Stimulated activated CD8-positive, alpha-beta memory T cell treated with anti-CD3 and anti-CD28 coated beads, Interleukin-12 subunit alpha, Interleukin-12 subunit beta, amount 100 ng/mL, for 1 hour (primary cell): ENCODE results near the gene SPATA3.

Experiments used
- DNase-seq: peaks from one replicate; pipeline ENCODE4 v3.0.0-alpha.2; 2020; ENCODE audit warnings: low read depth

Gene SPATA3

GRCh38 chr2:230968921-230969658, 26.8 kb upstream of the SPATA3 start:
- DNase-seq, result no peak

- no peak for DNase-seq
Measured at GRCh38 chr2:230969659-230970015, 26.3 kb upstream of the SPATA3 start.

GRCh38 chr2:230972046-230972445, 23.9 kb upstream of the SPATA3 start:
- DNase-seq, result no peak

GRCh38 chr2:230974096-230974913, 21.6 kb upstream of the SPATA3 start:
- DNase-seq, result peak; percentile 45

- no peak for DNase-seq
Measured at GRCh38 chr2:230975927-230976326, 20.0 kb upstream of the SPATA3 start.

- DNase-seq, result no peak
Measured at GRCh38 chr2:230976671-230977171, 19.2 kb upstream of the SPATA3 start.

GRCh38 chr2:230980468-230980867, 15.5 kb upstream of the SPATA3 start:
- no peak for DNase-seq

GRCh38 chr2:230981704-230982103, 14.2 kb upstream of the SPATA3 start:
- no peak for DNase-seq

- DNase-seq, result no peak
Measured at GRCh38 chr2:230982126-230982525, 13.8 kb upstream of the SPATA3 start.

- no peak for DNase-seq
Measured at GRCh38 chr2:230982528-230982927, 13.4 kb upstream of the SPATA3 start.

GRCh38 chr2:230983566-230983965, 12.4 kb upstream of the SPATA3 start:
- DNase-seq, result no peak

GRCh38 chr2:230984393-230985220, 11.3 kb upstream of the SPATA3 start:
- no peak for DNase-seq

GRCh38 chr2:230985519-230986231, 10.2 kb upstream of the SPATA3 start:
- no peak for DNase-seq

- DNase-seq, result no peak
Measured at GRCh38 chr2:230986520-230987136, 9.3 kb upstream of the SPATA3 start.

GRCh38 chr2:230987137-230988020, 8.5 kb upstream of the SPATA3 start:
- DNase-seq, result peak; percentile 71

GRCh38 chr2:230989731-230990130, 6.2 kb upstream of the SPATA3 start:
- no peak for DNase-seq

- no peak for DNase-seq
Measured at GRCh38 chr2:230990131-230990898, 5.6 kb upstream of the SPATA3 start.

- no peak for DNase-seq
Measured at GRCh38 chr2:230990899-230991150, 5.1 kb upstream of the SPATA3 start.

GRCh38 chr2:230991598-230991997, 4.3 kb upstream of the SPATA3 start:
- DNase-seq, result no peak

GRCh38 chr2:230996661-230997060, 740 bp downstream of the SPATA3 start:
- DNase-seq, result no peak
